GM19238 (cell line): Measurements from ENCODE around the gene THADA.
"Not testable (repeated sequence)": the region's sequence is repeated elsewhere in the genome, so short reads cannot be mapped to it uniquely, and the experiment has no call there.

Source experiments
- DNase-seq: peaks from one replicate; pipeline ENCODE4 v3.0.0; 2011; ENCODE audit warnings: low spot score; ENCODE audit not compliant: insufficient read length

The THADA gene

DNA sequence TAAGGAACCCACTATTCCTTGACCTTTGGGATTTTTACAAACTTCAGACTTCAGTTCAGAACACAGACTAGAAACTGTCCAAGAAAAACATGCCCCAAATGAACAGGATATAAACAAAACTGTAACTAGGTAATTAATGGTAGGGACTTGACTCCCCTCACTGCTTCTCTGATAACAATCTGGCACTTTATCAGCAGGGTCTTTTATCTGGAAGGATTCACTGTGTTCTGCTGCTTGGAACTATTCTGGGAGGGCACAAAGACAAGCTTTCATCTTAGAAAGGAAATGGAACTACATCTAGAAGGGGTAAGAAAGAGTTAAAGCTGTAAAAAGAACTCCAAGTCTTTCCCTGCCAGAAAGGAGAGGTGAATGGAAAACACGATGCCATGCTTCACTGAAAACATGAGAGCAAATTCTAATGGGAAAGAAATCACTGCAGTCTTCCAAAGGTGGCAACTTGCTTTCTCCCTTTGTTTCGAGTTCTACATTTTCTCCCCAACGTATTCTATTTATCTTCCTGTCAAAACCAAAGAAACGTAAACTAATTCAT, 181.2 kb downstream of the THADA start:
- DNase-seq: no peak

DNA sequence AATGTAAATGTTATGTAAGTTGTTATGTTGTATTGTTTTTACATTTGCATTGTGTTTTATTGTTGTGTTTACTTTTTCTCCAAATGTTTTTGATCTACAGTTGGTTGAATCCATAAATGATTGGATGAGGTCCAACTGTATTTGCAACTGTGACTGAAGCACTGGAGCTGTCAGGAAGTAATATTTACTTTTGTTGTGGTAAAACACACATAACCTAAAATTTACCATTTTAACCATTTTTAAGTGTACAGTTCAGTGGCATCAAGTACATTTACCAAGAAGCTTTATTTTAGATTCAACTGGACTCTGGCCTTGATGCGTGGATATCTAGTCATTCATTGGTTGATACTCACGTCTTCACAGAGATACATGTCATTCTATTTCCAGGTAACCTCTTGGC, 181.8 kb downstream of the THADA start:
- DNase-seq: no peak

DNA sequence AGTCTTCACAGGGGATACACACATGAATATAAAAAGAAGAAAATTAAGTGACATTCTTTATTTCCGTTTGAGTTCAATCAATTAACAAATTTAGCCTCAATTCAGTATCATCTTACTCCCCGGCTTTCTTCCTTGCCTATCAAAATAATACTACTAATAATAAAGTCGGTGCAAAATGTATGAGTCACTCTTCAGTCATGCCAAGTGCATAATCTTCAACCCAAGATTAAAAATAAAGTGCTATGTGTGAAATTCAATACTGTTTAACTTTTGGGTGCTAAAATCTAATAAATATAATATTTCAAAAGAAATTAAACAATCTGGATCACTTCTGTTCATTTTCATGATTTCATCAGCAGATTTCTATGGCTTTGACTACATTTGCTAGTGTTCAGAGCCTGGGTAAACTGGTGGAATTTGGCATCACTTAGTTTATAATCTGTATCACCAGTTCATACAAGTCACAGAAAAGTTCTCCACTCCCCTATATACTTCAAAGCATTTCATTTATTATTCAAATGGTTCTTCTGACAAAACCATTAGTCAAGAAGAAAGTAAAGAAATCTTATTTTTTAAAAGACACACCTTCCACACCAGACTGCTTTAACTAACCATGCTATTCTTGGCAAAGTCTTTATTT, 183.6 kb downstream of the THADA start:
- no peak for DNase-seq

DNA sequence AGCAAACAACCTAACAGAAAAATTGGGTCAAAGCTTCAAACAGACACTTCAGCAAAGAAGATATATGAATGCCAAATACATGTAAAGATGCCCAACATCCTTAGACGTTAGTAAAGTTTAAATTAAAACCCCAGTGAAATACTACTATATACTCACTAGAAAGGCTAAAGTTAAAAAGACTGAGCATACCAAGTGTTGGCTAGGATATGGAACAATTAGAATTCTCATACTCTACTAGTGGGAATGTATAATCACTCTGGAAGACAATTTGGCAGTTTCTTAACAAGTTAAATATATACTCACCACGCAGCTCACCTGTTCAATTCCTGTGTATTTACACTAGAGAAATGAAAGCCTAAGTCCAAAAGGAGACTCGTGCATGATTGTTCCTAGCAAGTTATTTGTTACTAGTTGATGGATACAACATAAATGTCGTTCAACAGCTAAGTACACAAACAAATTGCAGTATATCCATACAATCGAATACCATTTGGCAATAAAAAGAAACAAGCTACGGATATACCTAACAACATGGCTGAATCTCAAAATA, 185.7 kb downstream of the THADA start:
- DNase-seq: no peak

DNA sequence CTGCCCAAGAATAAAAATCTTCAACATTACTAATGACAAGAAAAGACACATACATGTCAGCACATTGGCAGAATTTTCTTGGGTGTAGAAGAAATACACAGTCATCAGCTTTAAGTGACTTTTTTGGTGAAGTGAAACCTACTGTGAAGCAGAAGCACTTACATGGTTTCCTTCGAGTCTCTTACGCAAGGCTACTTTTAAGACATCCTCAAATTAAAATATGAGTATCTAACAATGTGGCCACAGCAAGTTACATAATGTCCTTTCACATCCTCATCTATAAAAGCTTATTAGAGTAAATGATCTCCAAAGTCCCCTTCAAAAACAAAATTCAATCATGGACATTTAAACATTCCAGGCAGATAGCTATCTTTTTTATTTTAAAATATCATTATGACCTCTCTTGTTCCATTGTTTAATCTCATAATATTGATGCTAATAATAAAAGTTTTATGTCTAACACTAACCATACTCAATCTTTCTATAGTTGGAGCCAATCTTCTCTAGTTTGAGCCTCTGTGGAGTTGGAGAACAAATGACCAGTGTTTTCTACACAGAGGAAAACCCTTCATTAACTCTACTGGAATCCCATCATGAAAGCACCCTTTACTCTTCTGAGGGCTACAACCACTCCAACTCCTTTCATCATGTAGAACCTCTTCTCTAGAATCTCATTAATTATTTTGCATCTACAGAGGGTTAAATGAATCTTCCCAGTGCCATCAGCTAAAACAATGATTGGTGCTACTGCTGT, 187.3 kb downstream of the THADA start:
- no peak for DNase-seq

DNA sequence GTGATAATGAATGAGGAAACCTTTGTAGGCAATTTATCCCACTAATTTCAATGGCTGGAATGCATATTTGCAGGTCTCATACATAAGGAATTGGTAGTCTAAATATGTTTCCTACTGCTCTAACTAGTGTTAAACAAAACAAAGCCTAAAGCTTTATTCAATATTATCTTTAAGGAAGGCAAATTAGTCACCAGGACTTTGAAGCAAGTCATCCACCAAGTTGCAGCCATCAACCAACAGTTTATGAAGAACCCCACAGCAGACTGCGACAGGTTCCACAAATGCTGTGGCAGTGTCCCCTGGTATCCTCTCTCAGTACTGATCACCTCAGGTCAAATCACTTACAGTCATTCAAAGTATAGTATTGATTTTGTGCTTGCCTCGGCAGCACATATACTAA, 187.9 kb downstream of the THADA start:
- no peak for DNase-seq

DNA sequence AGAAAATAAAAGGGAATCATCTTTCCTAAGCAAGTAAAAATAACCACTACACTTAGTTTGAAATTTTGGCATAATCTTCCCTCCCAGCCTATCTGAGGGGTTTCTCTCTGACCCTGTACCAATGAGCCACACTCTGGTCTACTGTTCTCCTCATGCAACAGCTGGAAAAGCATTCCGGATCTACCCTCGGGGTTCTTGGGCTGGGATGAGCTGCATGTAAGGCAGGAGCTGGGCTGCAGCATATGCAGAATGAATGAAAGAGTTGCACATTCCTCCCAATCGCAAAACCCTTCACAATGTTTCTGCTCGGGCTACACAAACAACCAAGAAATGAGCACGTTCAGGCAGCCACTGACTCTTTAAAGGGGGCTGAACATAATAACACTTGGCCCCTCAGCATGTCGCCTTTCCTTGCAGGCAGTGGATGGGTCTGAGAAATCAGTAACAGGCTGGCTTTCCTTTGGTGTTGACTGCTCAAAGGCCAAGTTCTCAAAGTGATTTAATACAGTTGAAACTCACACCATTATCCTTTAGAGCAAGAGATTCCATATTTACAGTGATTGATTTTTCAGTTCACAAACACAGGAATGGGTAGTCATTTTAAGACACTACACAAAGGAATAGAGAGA, 189.1 kb downstream of the THADA start:
- DNase-seq: no peak

DNA sequence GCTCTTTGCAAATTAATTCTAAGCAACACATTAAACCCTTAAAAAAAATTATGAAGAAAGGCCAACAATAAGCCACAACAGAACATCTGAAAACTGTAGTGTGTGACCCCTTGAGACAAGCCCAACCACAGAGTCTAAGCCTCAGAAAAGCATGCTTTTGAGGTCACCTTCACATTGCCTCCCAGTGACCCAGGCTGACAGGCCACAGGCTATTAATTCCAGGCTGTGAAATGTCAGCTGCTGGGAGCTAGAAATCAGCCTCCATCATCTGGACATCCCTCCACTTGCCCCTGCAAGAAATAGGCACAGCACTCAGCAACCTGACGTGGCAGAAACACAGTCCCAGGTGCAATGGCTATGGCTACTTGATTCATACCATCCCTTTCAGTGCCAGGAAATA, 190.0 kb downstream of the THADA start:
- DNase-seq: no peak

DNA sequence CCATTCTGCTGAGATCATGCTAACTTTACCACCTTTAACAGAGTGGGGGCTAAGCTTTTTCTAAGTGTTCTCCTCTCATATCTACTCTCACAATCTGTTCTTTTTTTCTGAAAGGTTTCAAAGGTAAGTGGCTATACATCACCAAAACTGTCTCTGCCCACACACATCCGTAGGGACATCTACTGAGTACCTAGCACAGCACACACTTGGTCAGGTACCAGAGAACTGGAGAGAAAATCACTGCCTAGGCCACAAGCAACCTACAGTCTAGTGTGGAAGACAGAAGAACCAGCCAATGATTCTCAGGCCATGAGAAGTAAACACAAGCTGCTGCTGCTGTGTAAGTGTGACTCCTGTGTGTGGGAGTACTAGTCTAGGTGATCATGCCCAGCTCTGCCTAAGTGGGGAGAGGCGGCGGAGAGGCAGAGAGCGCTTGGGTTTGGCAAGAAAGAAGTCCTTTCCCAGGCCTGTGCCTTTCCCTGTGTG, 193.3 kb downstream of the THADA start:
- no peak for DNase-seq

DNA sequence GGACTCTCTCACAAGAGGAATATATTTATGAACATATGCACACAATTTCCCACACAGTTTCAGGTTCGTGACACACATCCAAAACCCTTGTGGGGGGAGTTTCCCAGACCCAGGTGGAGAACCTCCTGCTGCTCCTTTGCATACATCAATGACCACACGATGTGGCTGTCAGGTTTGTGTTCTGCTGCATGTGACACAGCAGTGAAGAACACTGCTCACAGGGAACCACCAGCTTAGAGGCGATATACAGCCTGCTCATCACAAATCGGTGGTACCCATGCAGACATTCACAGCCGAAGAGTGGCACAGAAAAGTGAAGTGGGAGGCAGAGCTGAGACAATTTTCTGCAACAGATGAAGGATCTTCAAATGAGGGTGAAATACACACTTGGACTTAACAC, 193.8 kb downstream of the THADA start:
- DNase-seq: peak; percentile 34

DNA sequence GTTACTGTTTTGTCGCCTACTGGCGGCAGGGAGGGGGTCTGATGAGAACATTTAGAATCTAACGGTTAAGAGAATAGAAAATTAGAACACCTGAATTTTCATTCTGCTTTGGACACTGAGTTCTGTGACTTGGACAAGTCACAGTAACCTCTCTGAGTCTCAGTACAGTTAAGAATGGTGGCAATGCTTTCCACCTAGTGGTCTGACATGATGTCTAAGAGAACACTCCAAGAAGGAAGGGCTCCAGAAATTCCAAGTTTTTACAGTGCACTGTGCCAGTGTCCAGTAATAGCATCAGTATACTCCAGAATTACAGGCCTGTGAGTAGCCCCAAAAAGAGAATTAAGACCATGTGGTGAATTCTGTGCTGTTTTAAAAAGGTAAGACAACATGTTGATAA, 195.3 kb downstream of the THADA start:
- no peak for DNase-seq

DNA sequence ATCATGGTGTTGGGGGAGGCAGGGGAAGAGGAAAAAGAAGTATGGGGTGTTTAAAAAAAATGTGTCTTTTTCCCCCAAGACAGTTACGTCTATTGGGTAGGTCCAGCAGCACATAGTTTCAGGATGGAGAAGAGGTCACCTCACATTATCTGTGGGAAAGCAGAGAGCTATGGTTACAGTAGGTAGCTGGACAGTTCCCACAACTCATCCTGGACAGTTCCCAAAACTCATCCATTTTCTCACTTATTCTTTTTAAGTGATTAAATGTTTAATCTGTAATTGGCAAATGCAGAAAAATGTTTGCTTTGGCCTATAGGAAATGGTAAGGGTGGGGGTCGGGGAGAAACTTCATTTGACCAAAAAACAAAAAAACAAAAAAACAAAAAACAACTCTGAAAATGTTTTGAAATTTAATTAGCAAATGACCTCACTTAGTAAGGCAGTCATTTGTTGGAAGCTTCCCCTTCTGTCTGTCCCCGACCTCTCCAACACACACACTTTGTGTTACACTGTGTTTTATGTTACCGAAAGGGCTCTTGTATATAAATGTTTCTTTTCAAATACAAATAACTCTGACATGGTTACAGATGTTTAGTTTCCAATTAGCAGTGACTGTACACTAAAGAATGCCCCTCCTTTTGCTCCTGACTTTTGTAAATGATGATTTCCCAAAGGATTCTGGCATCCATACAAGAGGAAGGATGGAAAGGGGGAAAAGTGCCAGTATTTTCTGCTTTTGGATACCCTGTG, 196.1 kb downstream of the THADA start:
- no peak for DNase-seq

DNA sequence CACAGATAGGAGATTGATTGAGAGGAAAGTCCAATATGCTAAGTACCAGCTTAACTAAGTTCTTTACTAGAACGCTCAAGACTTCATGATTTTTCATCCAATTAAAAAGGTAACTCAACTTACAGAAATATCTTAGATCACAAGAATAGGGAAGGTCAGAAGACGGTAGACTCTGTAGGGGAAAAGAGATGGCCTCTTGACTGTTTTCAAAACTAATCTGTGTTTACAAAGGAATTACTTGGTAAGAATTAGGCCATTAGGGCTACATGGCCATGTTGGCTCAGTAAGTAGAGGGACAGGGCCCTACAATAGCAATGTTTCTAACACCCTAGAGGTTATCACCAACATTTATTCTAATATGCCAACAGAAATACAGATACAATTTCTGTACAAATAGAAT, 196.7 kb downstream of the THADA start:
- DNase-seq: no peak

DNA sequence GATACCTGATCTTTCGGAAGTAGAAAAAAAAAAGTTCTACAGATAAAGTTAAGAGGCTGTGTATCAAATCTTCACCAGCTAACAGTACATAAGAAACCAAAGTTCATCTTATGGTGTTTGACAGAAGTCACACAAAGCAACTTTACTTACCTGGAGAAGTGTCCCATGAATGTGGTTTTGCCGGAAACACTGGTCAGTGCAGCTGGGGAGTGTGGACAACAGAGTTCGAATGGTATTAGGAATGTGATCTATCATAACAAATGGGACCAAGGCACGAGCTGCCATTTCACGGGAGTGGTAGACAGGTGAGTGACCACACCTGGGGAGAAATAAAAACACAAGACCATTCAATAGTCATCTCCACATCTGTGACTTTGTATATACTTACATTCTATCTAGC, 198.0 kb downstream of the THADA start:
- DNase-seq: no peak

DNA sequence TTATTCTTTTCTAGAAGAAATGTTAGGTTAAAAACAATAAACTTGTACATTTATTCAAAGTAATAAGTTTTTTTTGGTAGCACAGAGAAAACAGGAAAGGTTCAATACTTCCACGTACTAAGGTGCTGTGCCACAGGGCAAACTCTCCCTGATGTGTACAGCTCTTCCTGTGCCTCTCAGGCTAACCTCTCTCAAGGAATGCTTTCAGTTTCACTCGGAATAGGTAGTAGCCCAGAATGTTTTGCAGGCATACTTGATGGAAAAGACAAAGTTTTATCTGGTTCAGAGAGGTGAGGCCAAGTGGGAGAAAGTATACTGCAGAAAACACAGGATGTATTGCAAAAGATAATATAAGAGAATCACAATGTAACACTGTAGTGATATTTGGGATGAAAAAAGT, 198.4 kb downstream of the THADA start:
- DNase-seq: no peak

DNA sequence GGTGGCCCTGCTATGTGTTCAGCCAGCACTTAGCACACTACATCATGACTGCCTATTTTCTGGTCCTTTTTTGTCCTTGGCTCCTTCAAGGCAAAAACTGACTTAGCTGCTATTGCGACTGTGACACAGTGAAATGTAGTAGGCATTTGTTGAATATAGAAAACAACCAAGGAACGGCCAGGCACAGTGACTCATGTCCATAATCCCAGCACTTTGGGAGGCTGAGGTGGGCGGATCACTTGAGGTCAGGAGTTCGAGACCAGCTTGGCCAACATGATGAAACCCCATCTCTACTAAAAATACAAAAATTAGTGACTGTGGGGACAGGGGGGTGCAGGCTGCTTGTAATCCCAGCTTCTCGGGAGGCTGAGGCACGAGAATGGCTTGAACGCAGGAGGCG, 199.5 kb downstream of the THADA start:
- not testable (repeated sequence) for DNase-seq

DNA sequence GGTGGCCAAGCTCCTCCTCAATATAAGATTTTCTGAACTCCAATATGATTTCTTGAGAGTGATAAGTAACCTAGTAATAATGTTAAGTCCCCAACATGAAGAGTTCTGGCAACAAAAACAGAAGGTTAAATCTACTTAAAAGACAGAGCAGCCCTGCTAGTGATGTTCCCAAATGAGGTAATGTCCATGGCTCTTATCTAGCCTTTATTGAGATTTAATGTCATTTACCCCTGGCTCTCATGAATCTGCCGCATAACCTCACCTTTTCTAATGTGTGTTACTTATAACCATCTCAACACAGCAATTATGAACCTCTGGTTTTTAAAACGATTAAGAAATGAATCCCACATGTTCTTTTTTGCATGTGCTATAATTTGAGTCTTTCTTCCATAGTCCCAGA, 201.9 kb downstream of the THADA start:
- no peak for DNase-seq

DNA sequence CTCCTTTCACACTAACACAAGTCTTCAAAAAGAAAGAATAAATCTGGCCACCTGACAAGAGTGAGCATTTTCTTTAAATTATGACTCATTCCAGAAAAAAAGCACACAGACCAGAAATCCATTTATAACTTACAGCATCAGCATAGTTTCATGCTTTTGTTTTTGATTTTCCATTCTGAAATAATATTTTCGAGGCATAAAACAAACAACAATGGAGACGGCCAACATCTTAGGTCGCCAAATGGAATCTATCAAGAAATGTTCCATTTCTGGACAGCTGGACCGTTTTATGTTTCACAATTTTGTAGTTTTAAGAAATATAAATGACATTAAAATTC, 204.0 kb downstream of the THADA start:
- no peak for DNase-seq

DNA sequence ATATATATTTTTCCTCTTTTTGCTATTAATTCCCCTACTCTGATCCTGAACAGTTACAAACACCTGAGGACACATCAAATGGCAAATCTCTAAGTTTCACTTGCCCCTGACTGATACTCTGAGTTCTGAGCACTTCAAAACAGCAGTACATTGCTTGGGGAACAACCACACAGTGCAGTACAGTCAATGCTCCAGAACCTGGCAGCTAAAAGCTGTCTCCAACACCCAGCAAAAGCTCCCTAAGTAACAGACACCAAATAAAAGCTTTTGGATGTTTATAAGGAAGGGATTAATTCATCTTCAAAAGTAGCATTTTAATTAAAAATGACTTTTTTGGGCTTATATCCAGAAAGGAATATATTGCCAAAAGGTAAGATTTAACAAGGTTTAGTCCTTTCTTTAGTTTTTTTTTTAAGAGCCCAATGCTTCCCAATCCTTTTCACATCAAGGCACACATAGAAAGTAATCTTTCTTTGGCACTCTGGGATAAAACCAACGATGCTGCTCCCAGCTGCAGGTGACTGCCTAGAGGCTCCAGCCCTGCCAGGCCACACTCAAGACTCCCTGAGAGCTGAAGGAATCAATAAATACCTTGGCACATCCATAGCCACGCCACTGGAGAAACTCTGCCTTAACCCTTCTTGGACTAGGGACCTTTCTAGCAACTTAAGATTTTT, 204.5 kb downstream of the THADA start:
- DNase-seq: no peak

DNA sequence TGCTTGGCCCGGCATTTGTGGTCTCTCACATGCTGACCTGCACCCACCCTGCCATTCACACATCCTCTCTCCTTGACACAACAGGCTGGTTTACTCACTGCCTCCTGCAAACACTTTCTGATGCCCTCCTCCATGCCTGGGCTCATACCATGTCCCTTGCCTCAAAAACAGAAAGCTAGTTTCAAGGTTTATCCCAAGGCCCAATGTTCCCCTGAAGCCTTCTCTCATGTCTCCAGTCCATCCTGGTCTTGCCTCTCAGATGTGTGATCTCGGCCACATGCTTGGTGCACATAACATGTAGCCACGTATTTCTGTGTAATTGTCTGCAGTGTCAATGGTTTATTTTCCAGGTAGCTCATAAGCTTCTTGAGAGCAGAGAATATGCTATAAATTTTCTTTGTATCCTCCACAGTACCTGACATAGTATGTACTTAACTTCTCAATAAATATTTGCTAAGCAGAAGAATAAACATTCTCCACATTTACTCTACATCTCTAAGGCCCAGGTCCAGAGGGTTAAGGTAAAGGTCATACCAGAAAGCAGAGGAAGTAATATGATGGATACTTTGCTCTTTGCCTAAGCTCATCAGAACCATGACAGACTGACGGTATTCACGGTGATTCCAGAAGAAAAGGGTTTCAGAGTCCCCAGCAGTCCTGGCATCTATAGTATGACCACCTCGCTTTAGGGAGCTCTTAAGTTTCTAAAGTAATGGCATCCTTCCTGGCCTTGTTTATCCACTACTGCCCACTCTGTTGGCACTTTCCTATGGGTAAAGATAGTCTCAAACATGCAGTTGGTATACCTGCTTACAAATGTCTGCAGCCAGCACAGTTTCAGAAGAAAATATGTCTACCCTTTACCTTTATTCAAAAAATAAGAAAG, 206.0 kb downstream of the THADA start:
- DNase-seq: no peak
